Adrenal gland (tissue), 5 donors: ENCODE data around the gene FKRP.

ENCODE experiments used
- POLR2A ChIP-seq, 2 donors: fragments of 450-650 bp; IDR thresholded peaks; one replicate each; pipeline ENCODE4 v1.6.1; 2017; ENCODE audit warnings: antibody characterized with exemption in 2 of 2, mild to moderate bottlenecking in 2 of 2, moderate library complexity in 1 of 2
- TF ChIP-seq, protein P1 (sequence below), 6 experiments: fragments of 450-650 bp in 4 of 6; fragments of 200-600 bp in 2 of 6; sonication (generic) in 1 of 6; IDR thresholded peaks; 1 replicate in 5 of 6; 2 replicates in 1 of 6; pipeline versions ENCODE4 v1.5.1 to v1.8.0; 2016 to 2021; ENCODE audit warnings: antibody characterized with exemption in 6 of 6, mild to moderate bottlenecking in 2 of 6, moderate library complexity in 1 of 6
- donor health status: DM: no; HTN: no; CAD: no.

DNA sequence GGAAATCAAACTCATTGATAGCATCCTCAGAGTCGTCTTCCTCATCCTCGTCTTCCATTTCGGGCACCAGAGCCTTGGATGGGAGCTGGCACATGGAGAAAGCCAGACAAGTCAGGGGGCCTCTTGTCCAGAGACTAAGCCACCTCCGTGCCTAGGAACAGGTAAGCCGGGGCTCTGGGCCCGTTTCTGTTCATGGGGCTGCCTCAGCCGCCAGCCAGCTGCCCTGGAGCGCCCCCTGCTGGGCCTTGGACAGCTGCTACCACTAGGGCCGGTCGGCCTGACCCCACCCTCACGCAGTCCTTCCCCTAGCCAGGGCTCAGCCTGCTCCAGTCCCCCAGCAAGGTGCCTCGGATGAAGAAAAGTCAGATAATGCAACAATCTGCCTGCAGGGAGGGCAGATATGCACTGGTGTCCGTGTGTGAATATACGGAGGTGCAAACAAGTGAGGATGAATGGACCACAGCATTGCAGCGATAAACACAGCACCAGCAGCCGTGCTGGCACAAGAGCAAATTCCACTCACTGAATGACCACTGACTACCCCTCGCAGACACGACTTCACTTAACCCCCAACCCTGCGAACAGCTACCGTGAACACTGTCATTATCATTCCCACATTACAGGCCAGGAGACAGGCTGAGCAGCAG is 17.0 kb upstream of the FKRP start:
- TF ChIP-seq, protein P1, sequence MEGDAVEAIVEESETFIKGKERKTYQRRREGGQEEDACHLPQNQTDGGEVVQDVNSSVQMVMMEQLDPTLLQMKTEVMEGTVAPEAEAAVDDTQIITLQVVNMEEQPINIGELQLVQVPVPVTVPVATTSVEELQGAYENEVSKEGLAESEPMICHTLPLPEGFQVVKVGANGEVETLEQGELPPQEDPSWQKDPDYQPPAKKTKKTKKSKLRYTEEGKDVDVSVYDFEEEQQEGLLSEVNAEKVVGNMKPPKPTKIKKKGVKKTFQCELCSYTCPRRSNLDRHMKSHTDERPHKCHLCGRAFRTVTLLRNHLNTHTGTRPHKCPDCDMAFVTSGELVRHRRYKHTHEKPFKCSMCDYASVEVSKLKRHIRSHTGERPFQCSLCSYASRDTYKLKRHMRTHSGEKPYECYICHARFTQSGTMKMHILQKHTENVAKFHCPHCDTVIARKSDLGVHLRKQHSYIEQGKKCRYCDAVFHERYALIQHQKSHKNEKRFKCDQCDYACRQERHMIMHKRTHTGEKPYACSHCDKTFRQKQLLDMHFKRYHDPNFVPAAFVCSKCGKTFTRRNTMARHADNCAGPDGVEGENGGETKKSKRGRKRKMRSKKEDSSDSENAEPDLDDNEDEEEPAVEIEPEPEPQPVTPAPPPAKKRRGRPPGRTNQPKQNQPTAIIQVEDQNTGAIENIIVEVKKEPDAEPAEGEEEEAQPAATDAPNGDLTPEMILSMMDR (IDR thresholded peaks at IDR 0.05), result peak; percentile 82 to 95 (median 88)
- no peak for TF ChIP-seq POLR2A (IDR thresholded peaks at IDR 0.05)
